ENCODE results near the gene CPNE2. TPM values are rescaled to one million over a fixed set of nuclear protein-coding genes. Genes with fewer than 3 reads are reported as not detected.

The CPNE2 gene
- total and polyA plus RNA-seq, 2 of the 8 experiments (the other 6 are each of a cell fraction or from before 2014, with no cell fraction given): 10.6 to 39.5 TPM

GRCh38 chr16:57165938-57166337 is 73.6 kb downstream of the CPNE2 start (continued):
- TF ChIP-seq RAD21 (IDR thresholded peaks at IDR 0.05 in 1 of 2, conservative IDR thresholded peaks at IDR 0.05 in 1 of 2; ENCODE audit: low read depth in 2 of 2, low read length in 2 of 2): no peak
